Lower leg skin (tissue), 3 donors: ENCODE data around the gene EIF4EBP3.

Experiments
- CTCF ChIP-seq, 3 donors: fragments of 450-650 bp; IDR thresholded peaks; one replicate each; pipeline ENCODE4 v1.5.1; 2016; ENCODE audit warnings: antibody characterized with exemption in 3 of 3, mild to moderate bottlenecking in 3 of 3, moderate library complexity in 2 of 3
- POLR2A ChIP-seq, 2 donors: fragments of 450-650 bp; IDR thresholded peaks; one replicate each; pipeline ENCODE4 v1.6.1; 2016 to 2017; ENCODE audit warnings: antibody characterized with exemption in 2 of 2, mild to moderate bottlenecking in 1 of 2, moderate library complexity in 1 of 2

- TF ChIP-seq CTCF (IDR thresholded peaks at IDR 0.05): no peak
- TF ChIP-seq POLR2A (IDR thresholded peaks at IDR 0.05): no peak
Measured at GRCh38 chr5:140571105-140571504, 23.6 kb downstream of the EIF4EBP3 start.
